Gastroesophageal sphincter (tissue), 4 donors: ENCODE data around the gene CD300LG. TPM values are rescaled to one million over a fixed set of nuclear protein-coding genes. Genes with fewer than 3 reads are reported as not detected.
"Not testable (repeated sequence)": the region's sequence is repeated elsewhere in the genome, so short reads cannot be mapped to it uniquely, and the experiment has no call there.

Experiments
- ATAC-seq: fragments of 150-250 bp; one replicate; pipeline ENCODE4 v1.9.1; 2016; ENCODE audit warnings: mild to moderate bottlenecking, moderate library complexity
- H3K27ac ChIP-seq, 4 donors: fragments of 200-600 bp; sonication (generic) in 3 of 4; 1 replicate in 3 of 4; 2 replicates in 1 of 4; pipeline ENCODE4 v1.5.1; 2016 to 2019
- H3K27me3 ChIP-seq: fragments of 200-600 bp; sonication (generic); one replicate; pipeline ENCODE4 v1.5.1; 2019
- H3K36me3 ChIP-seq, 2 donors: fragments of 200-600 bp; sonication (generic); one replicate each; pipeline ENCODE4 v1.5.1; 2019; ENCODE audit warnings: control low read depth in 1 of 2
- H3K4me1 ChIP-seq, 3 donors: fragments of 200-600 bp; sonication (generic); 1 replicate in 2 of 3; 2 replicates in 1 of 3; pipeline ENCODE4 v1.5.1; 2016 to 2019; ENCODE audit warnings: control low read depth in 2 of 3
- H3K4me3 ChIP-seq, 2 donors: fragments of 200-600 bp; sonication (generic); one replicate each; pipeline ENCODE4 v1.5.1; 2019; ENCODE audit warnings: mild to moderate bottlenecking in 1 of 2, moderate library complexity in 1 of 2
- H3K9me3 ChIP-seq, 3 donors: fragments of 200-600 bp; sonication (generic); one replicate each; pipeline ENCODE4 v1.5.1; 2017 to 2019; ENCODE audit warnings: control low read depth in 2 of 3
- CTCF ChIP-seq, 4 experiments: fragments of 200-600 bp in 2 of 4; fragments of 450-650 bp in 2 of 4; sonication (generic) in 1 of 4; IDR thresholded peaks; one replicate each; pipeline ENCODE4 v1.5.1; 2017 to 2019; ENCODE audit warnings: antibody characterized with exemption in 4 of 4, mild to moderate bottlenecking in 2 of 4, moderate library complexity in 2 of 4
- EP300 ChIP-seq: sonication (generic); formaldehyde crosslinking; IDR thresholded peaks from one replicate; pipeline ENCODE4 v1.6.1; 2017; ENCODE audit warnings: antibody characterized with exemption, mild to moderate bottlenecking
- POLR2A ChIP-seq, 2 donors: fragments of 450-650 bp; IDR thresholded peaks; one replicate each; pipeline ENCODE4 v1.6.1; 2017; ENCODE audit warnings: antibody characterized with exemption in 2 of 2, mild to moderate bottlenecking in 2 of 2, moderate library complexity in 1 of 2
- POLR2AphosphoS5 ChIP-seq: sonication (generic); formaldehyde crosslinking; IDR thresholded peaks from one replicate; pipeline ENCODE4 v1.6.1; 2017; ENCODE audit warnings: antibody characterized with exemption
- WGBS, 2 donors: methylation state at CpG; one replicate each; pipeline ENCODE4 v1.1.5; 2018; ENCODE audit warnings: low coverage in 1 of 2; 5-methylcytosine and 5-hydroxymethylcytosine counted together
- total RNA-seq, 4 donors: library from RNA; depleted of rRNA; stranded (reverse); fragments of >200 nt; gene quantifications; one replicate each; pipeline ENCODE4 v1.1.0, GENCODE V29; 2016

Gene CD300LG
- total RNA-seq, 4 donors from 2014 or later, result 1.6 to 16.2 (median 3.7) TPM

GRCh38 chr17:43834106-43834505 lies 12.9 kb upstream of the CD300LG start:
- WGBS, 2 donors, result 20 to 72% methylated on average over 1 to 2 of the region's 2 CpGs
- peak; percentile 63 for ATAC-seq
- Histone ChIP-seq H3K9me3 (no peaks in the 10 kb centered on the region), H3K27ac (no peak overlapping the region), H3K4me1 (peaks cover 0 to 30% (median 6%) of the 10 kb centered on the region in 3 donors), H3K27me3 (no peaks in the 10 kb centered on the region), H3K4me3 (no peak overlapping the region), H3K36me3 (peaks cover 0 to 23% of the 10 kb centered on the region in 2 donors)
- TF ChIP-seq EP300 (no peak), POLR2A (IDR thresholded peaks at IDR 0.05) (no peak), CTCF (IDR thresholded peaks at IDR 0.05) (no peak)

GRCh38 chr17:43839670-43840108 lies 7.3 kb upstream of the CD300LG start:
- H3K9me3 ChIP-seq, result no peaks in the 10 kb centered on the region

GRCh38 chr17:43840814-43841213 lies 6.2 kb upstream of the CD300LG start:
- H3K27ac ChIP-seq, result peak overlapping the region in 2 of 4 donors; percentile 35 to 44

More at GRCh38 chr17:43839670-43840108, 7.3 kb upstream of the CD300LG start:
- H3K36me3 ChIP-seq, result no peaks in the 10 kb centered on the region
- H3K4me3 ChIP-seq, result no peak overlapping the region
- H3K27ac ChIP-seq, result no peak overlapping the region
- no peaks in the 10 kb centered on the region for H3K27me3 ChIP-seq
- ATAC-seq, result no peak
- TF ChIP-seq POLR2A (IDR thresholded peaks at IDR 0.05) (no peak), EP300 (no peak), POLR2AphosphoS5 (no peak), CTCF (IDR thresholded peaks at IDR 0.05) (no peak)
- 52 to 55% methylated on average over 7 of the region's 7 CpGs for WGBS, 2 donors
- peaks cover 0 to 18% (median 0%) of the 10 kb centered on the region in 3 donors for H3K4me1 ChIP-seq

GRCh38 chr17:43841282-43841681 lies 5.7 kb upstream of the CD300LG start:
- ATAC-seq, result no peak
- no peaks in the 10 kb centered on the region for H3K9me3 ChIP-seq
- no peak overlapping the region for H3K27ac ChIP-seq
- H3K27me3 ChIP-seq, result no peaks in the 10 kb centered on the region
- 27 to 43% methylated on average over 4 of the region's 4 CpGs for WGBS, 2 donors
- peaks cover 0 to 26% (median 0%) of the 10 kb centered on the region in 3 donors for H3K4me1 ChIP-seq
- H3K4me3 ChIP-seq, result no peak overlapping the region
- no peak for TF ChIP-seq POLR2AphosphoS5
- TF ChIP-seq CTCF (IDR thresholded peaks at IDR 0.05), result no peak
- no peak for TF ChIP-seq POLR2A (IDR thresholded peaks at IDR 0.05)
- no peak for TF ChIP-seq EP300
- H3K36me3 ChIP-seq, result no peaks in the 10 kb centered on the region

More at GRCh38 chr17:43840814-43841213, 6.2 kb upstream of the CD300LG start:
- Histone ChIP-seq H3K9me3 (no peaks in the 10 kb centered on the region), H3K27me3 (no peaks in the 10 kb centered on the region), H3K4me3 (no peak overlapping the region), H3K4me1 (peaks cover 0 to 22% (median 0%) of the 10 kb centered on the region in 3 donors), H3K36me3 (no peaks in the 10 kb centered on the region)
- ATAC-seq, result no peak
- no peak for TF ChIP-seq CTCF (IDR thresholded peaks at IDR 0.05)
- TF ChIP-seq POLR2AphosphoS5, result no peak
- TF ChIP-seq EP300, result no peak
- TF ChIP-seq POLR2A (IDR thresholded peaks at IDR 0.05), result no peak
- WGBS, 2 donors, result 56 to 78% methylated on average over 3 to 4 of the region's 4 CpGs

- H3K4me1 ChIP-seq, result peaks cover 0 to 37% (median 4%) of the 10 kb centered on the region in 3 donors
- not testable (repeated sequence) for H3K36me3 ChIP-seq, H3K9me3 ChIP-seq, H3K4me3 ChIP-seq, H3K27me3 ChIP-seq, H3K27ac ChIP-seq, ATAC-seq
- 28 to 30% methylated on average over 3 to 11 of the region's 54 CpGs for WGBS, 2 donors
Measured at GRCh38 chr17:43842091-43842974, 4.6 kb upstream of the CD300LG start.
